GM19023 (cell line): ENCODE data around the gene DNAAF1.
A peak's percentile ranks its signal among the peaks of the same experiment; 100 is the strongest.

Experiments
- ATAC-seq: cut with Tn5 transposase; IDR thresholded peaks from one replicate; pipeline ENCODE4 v1.9.1; 2021; ENCODE audit warnings: mild to moderate bottlenecking, moderate library complexity; ENCODE audit not compliant: unreplicated experiment

The DNAAF1 gene

DNA sequence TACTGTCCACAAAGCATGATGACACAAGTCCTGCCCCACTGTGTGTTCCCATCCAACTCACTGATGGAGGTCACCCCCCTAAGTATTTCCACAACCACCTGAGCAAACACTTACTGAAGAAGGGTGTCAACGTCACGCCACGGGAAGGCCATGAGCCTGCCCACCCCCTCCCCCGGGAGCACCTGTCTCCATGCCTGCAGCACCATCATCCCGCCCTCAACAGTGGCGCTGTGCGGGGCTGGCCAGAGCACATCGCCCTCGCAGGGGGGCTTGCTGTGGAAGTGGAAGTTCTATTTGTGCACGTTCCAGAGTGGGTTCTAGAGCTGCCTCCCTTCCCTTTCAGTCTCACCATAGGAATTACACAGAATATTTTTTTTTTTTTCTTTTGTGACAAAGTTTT is 24.1 kb upstream of the DNAAF1 start:
- ATAC-seq = no peak

DNA sequence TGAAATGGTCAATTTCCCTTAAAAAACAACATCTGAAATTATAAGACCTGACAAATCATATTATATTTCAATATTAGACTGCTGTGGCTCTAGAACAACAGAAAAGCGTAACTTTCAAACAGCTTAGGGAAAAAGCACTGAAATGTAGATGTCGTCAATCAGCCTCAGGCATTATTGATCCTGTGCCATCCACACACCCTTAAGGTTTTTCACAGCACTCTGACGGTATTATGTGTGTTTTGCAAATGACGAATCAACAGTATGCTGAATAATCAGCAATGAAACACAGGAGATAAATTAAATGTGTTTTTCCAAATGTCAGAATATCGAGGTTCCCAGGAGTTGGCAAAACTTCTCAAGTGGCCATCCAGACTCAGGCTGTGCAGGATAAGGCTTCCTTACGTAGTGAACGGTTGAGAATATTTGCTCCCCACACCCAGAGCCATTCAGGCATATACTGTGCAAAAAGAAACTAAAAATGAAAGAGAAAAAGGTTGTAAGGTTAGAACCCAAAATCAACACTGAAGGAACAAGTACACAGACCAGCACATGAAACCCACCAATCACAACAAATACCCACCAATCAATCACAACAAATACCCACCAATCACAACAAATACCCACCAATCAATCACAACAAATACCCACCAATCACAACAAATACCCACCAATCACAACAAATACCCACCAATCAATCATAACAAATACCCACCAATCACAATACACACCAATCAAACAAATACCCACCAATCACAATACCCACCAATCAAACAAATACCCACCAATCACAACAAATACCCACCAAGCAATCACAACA is 20.6 kb upstream of the DNAAF1 start:
- no peak for ATAC-seq

- no peak for ATAC-seq
Measured at GRCh38 chr16:84131117-84131516, 14.0 kb upstream of the DNAAF1 start.

GRCh38 chr16:84132527-84133285 is 12.4 kb upstream of the DNAAF1 start:
- ATAC-seq = no peak

DNA sequence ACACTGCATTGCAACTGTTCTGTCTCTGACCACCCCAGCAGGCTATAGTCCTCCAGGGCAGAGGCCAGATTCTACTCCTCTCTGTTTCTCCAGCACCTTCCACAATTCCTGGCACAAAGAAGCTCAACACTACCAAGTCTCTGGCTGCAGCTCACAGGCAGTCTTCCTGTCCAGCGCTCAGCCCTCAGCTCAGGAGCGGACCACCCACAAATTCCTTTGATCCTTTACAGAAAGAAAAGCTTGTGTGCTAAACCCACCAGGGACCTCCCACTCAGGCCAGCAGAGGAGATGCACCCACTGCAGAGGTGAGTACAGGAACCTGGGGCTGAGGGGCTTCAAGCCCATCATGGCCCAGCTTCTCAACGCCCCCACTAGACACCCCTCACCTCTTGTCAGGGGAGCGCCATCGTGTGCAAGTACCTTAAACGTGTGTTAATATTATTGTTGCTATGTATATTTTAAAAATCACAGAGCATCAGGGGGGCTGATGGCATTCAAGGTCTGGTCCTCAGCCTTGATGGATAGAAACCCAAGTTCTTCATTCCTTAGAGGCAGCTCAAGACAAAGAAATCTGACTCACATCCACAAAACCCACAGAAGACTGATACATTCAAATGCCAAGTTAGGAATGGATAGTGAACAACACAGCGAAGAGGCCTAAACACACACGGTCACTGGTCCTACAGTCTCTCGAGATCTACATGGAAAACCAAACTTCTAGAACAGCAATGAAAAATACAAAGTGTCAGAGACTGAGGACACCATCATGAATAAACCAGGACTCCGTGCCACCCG is 8.6 kb upstream of the DNAAF1 start:
- ATAC-seq = no peak

GRCh38 chr16:84137287-84137686 is 7.8 kb upstream of the DNAAF1 start:
- ATAC-seq = no peak

DNA sequence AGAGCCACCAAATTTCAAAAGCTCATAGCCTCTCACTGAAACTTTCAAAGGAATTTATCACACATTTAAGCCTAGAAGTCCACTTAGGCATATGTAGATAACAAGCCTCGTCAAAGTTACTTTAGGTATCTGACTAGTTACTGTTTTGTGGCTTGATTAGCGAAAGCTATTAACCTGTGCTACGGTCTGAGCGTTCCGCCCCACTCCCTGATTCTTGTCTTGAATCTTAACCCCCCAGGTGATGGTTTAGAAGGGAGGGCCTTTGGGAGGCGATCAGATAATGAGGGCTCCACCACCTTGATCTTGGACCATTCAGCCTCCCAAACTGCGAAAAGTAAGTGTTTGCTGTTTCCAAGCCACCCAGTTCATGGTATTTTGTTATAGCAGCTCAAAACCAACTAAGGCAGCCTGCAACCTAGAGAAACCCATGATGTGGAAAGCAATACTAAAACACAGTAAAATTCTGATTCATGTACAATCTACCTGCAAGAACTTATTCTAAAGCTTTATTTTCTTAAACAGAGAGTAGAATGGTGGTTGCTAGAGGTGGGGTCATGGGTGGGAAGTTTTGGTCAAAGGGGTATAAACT is 7.2 kb upstream of the DNAAF1 start:
- no peak for ATAC-seq

DNA sequence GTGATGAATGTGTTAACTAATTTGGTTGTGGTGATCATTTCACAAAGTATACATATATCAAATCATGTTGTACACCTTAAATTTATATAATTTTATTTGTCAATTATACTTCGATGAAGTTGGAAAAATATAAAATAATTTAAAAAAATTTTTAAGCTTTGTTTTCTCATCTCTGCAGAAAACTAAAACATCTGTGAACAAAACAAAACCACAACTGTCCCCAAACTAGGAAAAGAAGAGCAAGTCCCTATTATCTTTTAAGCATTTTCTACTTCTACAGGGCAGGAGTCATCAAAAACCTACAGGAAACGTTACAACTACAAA is 6.6 kb upstream of the DNAAF1 start:
- no peak for ATAC-seq

GRCh38 chr16:84138824-84139627 is 6.1 kb upstream of the DNAAF1 start:
- peak; percentile 90 for ATAC-seq

GRCh38 chr16:84139628-84140258 is 5.4 kb upstream of the DNAAF1 start:
- no peak for ATAC-seq

DNA sequence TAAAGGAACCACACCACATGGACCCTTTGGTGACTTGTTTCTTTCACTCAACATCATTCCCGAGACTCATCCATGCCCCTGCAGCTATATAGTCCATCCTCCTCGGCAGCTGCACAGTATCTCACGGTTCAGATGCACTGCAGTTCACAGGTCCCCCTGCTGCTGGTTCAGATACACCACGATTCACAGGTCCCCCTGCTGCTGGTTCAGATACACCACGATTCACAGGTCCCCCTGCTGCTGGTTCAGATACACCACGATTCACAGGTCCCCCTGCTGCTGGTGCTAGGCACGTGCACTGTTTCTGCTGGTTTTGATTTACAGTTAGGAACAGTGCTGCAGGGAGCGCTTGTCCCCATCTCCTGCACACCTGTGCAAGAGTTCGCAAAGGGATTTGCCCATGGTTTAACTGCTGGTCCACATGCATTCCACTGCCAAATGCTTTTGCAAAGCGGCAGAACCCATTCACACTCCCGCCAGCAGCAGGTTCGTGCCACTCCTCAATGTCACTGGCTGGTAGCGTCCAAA is 3.9 kb upstream of the DNAAF1 start:
- ATAC-seq = no peak

DNA sequence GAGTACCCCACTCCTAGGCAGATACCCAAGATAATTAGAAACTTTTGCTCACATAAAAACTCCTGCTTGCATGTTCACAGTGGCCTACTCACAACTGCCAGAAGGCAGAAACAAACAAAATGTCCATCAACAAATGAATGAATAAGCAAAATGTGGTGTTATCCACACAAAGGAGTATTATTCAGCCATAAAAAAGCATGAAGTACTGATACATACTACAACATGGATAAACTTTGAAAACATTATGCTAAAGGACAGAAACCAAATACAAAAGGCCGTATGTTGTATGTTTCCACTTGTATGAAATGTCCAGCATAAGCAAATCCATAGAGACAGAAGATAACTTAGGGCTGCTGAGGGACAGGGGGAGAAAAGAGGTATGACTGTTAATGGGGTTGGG is 2.0 kb upstream of the DNAAF1 start:
- no peak for ATAC-seq

DNA sequence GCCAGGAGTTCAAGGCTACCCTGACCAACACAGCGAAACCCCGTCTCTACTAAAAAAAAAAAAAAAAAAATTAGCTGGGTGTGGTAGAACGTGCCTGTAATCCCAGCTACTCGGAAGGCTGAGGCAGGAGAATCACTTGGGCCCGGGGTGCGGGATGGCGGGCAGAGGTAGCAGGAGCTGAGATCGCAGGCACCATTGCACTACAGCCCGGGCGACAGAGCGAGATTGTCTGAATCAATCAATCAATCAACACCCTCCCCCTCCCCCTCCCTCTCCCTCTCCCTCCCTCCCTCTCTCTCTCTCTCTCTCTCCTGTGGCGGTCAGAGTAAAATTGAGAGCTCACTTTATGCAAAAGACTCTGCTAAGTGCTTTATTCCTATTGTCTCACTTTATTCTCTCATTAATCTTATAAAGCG is 1.3 kb upstream of the DNAAF1 start:
- no peak for ATAC-seq

- peak; percentile 29 for ATAC-seq
Measured at GRCh38 chr16:84144209-84144858, 774 bp upstream of the DNAAF1 start.

GRCh38 chr16:84150926-84151325 is 5.8 kb downstream of the DNAAF1 start:
- no peak for ATAC-seq

GRCh38 chr16:84153660-84154214 is 8.6 kb downstream of the DNAAF1 start:
- no peak for ATAC-seq

DNA sequence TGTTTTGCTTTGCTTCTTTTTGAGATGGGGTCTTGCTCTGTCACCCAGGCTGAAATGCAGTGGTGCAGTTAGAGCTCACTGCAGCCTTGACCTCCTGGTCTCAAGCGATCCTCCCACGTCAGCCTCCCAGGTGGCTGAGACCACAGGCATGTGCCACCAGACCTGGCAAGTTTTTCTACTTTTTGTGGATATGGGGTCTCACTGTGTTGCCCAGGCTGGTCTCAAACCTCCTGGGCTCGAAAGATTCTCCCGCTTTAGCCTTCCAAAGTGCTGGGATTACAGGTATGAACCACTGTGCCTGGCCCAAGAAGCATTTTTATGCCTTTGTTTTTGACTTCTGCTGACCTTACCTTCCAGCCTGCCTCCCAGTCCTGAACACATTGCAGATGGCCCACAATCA is 10.1 kb downstream of the DNAAF1 start:
- ATAC-seq = no peak

DNA sequence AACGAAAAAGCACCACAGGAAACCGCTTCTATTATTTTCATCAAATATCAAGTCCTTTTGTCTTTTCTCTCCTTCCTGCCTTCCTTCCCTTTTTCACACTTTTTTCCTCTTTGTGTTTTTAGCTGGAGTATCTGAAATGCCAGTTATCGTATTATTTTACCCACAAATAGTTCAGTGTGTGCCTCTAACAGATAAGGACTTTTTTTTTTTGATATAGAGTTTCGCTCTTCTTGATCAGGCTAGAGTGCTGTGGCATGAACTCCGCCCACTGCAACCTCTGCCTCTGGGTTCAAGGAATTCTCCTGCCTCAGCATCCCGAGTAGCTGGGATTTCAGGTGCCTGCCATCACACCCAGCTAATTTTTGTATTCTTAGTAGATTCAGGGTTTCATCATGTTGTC is 10.7 kb downstream of the DNAAF1 start:
- no peak for ATAC-seq

DNA sequence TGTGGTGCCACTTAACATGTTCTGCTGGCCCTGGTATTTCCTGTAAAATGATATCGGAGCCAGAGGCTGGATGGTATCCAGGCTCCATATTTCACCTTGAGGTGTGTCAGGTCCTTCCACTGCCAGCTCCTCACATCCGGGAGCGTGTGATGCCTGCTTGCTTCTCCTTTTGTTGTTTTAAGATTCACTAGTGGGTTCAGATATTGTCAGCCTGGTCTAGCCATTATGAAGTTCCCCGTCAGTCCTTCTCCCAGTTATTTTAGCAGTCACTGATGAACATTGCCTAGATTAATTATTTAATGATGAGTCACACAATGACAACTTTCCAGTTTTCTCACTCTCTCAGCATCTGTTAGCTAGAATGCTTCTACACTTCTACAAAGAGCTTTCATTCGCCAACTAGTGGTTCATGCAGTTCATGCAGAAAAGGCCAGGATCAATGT is 11.3 kb downstream of the DNAAF1 start:
- ATAC-seq = no peak
